Measurements from ENCODE around the gene C2orf92.

Gene C2orf92

DNA sequence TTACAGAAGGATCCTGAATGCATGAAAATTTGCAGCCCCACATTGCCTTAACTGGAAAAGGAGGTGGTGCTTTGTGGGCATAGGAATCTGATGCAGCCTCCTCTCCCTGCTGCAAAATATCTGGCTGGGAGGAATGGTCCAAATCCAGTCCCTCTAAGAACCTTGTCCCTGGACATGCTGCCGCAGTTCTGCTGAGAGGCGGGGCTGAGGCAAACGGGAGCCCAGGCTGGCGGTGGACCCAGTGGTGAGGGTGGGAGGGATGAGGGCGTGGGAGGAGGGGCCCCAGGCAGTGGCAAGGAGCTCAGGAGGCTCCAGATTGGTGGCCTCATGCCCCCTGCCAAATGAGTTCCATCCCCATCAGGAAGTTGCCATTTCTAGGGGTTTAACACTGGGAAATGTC is 80.1 kb downstream of the C2orf92 start:
- no peak for DNase-seq (ENCODE audit: extremely low read depth, insufficient read length)
- H3K4me3 ChIP-seq (replicated peaks; ENCODE audit: low read depth, low read length): no peak overlapping the region
- TF ChIP-seq, protein P1, sequence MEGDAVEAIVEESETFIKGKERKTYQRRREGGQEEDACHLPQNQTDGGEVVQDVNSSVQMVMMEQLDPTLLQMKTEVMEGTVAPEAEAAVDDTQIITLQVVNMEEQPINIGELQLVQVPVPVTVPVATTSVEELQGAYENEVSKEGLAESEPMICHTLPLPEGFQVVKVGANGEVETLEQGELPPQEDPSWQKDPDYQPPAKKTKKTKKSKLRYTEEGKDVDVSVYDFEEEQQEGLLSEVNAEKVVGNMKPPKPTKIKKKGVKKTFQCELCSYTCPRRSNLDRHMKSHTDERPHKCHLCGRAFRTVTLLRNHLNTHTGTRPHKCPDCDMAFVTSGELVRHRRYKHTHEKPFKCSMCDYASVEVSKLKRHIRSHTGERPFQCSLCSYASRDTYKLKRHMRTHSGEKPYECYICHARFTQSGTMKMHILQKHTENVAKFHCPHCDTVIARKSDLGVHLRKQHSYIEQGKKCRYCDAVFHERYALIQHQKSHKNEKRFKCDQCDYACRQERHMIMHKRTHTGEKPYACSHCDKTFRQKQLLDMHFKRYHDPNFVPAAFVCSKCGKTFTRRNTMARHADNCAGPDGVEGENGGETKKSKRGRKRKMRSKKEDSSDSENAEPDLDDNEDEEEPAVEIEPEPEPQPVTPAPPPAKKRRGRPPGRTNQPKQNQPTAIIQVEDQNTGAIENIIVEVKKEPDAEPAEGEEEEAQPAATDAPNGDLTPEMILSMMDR (IDR thresholded peaks at IDR 0.05; ENCODE audit: insufficient read depth, low read length, poor library complexity, severe bottlenecking): no peak
- no peaks in the 10 kb centered on the region for H3K36me3 ChIP-seq (ENCODE audit: control insufficient read depth, insufficient read depth, low read length)
- no peaks in the 10 kb centered on the region for H3K27me3 ChIP-seq (replicated peaks; ENCODE audit: control insufficient read depth, insufficient read depth, low read length)

DNA sequence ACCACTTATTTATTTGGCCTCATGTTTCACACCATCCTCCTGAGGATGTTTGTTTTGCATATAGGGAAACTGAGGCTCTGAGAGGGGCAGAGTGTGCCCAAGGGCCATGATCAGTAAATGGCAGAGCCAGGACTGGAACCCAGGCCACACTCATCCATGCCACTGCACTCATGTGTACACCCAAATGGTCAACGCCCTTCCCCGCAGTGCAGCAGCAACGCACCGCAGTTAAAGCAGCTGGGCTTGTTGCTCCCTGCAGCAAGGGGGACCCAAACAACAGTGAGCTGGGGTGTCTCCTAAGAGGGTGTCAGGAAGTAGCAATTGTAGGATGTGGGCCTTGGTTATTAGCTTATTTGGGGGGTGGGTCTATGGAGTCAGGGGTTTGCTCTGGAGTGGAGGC is 80.5 kb downstream of the C2orf92 start:
- TF ChIP-seq, protein P1 (IDR thresholded peaks at IDR 0.05; ENCODE audit: insufficient read depth, low read length, poor library complexity, severe bottlenecking): no peak
- Histone ChIP-seq H3K36me3 (ENCODE audit: control insufficient read depth, insufficient read depth, low read length) (no peaks in the 10 kb centered on the region; the same call in 1 of the 2 replicates), H3K4me3 (replicated peaks; ENCODE audit: low read depth, low read length) (no peak overlapping the region), H3K27me3 (replicated peaks; ENCODE audit: control insufficient read depth, insufficient read depth, low read length) (no peaks in the 10 kb centered on the region)
- no peak for DNase-seq (ENCODE audit: extremely low read depth, insufficient read length)

DNA sequence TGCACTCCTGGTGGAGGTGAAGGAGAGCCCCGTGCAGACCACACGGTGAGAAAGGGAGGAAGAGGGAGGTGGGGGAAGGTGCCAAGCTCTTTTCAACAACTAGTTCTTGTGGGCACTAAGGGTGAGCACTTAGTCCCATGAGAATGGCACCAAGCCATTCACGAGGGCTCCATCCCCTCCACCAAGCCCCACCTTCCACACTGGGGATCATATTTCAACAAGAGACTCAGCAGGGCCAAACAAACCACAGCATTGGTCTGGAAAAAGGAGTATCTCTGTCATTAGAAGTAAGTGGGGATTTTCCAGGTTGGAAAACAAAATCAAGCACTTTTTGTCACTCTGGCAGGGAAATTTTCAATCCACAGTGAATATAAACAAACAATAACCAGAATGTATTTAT is 82.2 kb downstream of the C2orf92 start:
- TF ChIP-seq, protein P1 (IDR thresholded peaks at IDR 0.05; ENCODE audit: insufficient read depth, low read length, poor library complexity, severe bottlenecking): no peak
- Histone ChIP-seq H3K36me3 (ENCODE audit: control insufficient read depth, insufficient read depth, low read length) (peaks cover 5% of the 10 kb centered on the region), H3K4me3 (replicated peaks; ENCODE audit: low read depth, low read length) (no peak overlapping the region), H3K27me3 (replicated peaks; ENCODE audit: control insufficient read depth, insufficient read depth, low read length) (no peaks in the 10 kb centered on the region)
- no peak for DNase-seq (ENCODE audit: extremely low read depth, insufficient read length)
